ENCODE results near the gene ZBTB42. TPM values are rescaled to one million over a fixed set of nuclear protein-coding genes. Genes with fewer than 3 reads are reported as not detected.

The ZBTB42 gene
- total and polyA plus RNA-seq, 2 of the 13 experiments (the other 11 are each of a cell fraction or from before 2014, with no cell fraction given): 2.8 to 4.2 TPM

DNA sequence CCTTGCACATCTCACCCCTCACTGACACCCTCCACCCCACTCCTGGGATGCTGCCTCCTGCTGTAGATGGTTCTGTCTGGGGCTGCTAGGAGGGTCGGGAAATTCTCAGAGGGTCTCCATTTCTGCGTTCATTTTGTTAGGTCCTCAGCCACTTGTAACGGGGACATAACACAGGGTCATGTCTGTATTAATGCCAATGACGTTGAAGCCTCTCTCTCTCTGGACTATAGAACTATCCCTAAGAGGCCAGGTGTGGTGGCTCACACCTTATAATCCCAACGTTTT, 33.3 kb upstream of the ZBTB42 start:
- Histone ChIP-seq H3K79me2 (ENCODE audit: insufficient read depth, low read length) (peaks cover 49% of the 10 kb centered on the region), H3K27ac (ENCODE audit: extremely low read length, insufficient read depth, low read length) (peak overlapping the region; percentile 97), H3K36me3 (replicated peaks in 1 of 2; ENCODE audit: control insufficient read depth in 1 of 2, insufficient read depth in 2 of 2, low read length in 2 of 2) (peaks cover 11 to 17% of the 10 kb centered on the region in 2 experiments; a peak in 4 of 5 replicates), H3K4me1 (ENCODE audit: insufficient read depth, low read length) (peaks cover 39% of the 10 kb centered on the region), H2AFZ (ENCODE audit: low read length) (no peak overlapping the region), H3K9me3 (ENCODE audit: low read length) (peaks cover 8% of the 10 kb centered on the region), H4K20me1 (ENCODE audit: insufficient read depth, low read length) (peaks cover 21% of the 10 kb centered on the region), H3K9ac (ENCODE audit: insufficient read depth, low read depth, low read length) (peak overlapping the region; percentile 99), H3K27me3 (ENCODE audit: control insufficient read depth in 1 of 2, insufficient read depth in 2 of 2, low read length in 2 of 2) (no peaks in the 10 kb centered on the region; a peak in 1 of 5 replicates), H3K4me3 (replicated peaks in 1 of 3; ENCODE audit: insufficient read depth in 1 of 3, low read depth in 2 of 3, low read length in 3 of 3) (peak overlapping the region; percentile 65 to 78 (median 67)), H3K4me2 (ENCODE audit: low read depth, low read length) (peak overlapping the region; percentile 93)
- CTCF ChIA-PET (ENCODE audit: low intra/inter-chr PET ratio, low total read pairs): interaction anchor here (1.8 to 2.5 kb wide), 2 partner anchors 53 to 103 kb away, joined by 11 to 15 read pairs; no protein-coding TSS in a partner anchor
- intact Hi-C loops (cut with micrococcal nuclease; ENCODE audit: unreplicated experiment) (loop anchor here (2.0 kb wide), 1 partner anchor 15 kb away; the partner anchor contains the start of gene SIVA1), in situ Hi-C loops (cut with HindIII; ENCODE audit: extremely low pct_ligation_motif_present, low pct_unique_long_range_greater_than_20kb) (loop anchor here (5.0 kb wide), 2 partner anchors 55 to 100 kb away; partner anchors contain the start of gene CEP170B)
- TF ChIP-seq RBFOX2 (IDR thresholded peaks at IDR 0.05; ENCODE audit: low read depth, low read length): peak; percentile 4; the same call in 1 of the 2 replicates
- 0 out of 2 replicates have a peak, but pooled peaks have one; percentile 7 for TF ChIP-seq ZBTB10 (CRISPR knock-in tag; IDR thresholded peaks at IDR 0.05; ENCODE audit: borderline replicate concordance)
- TF ChIP-seq NCOA1 (CRISPR knock-in tag; IDR thresholded peaks at IDR 0.05): peak; percentile 61; the same call in 1 of the 2 replicates
- no peak for TF ChIP-seq AKAP8 (CRISPR knock-in tag; IDR thresholded peaks at IDR 0.05)
- no peak for TF ChIP-seq LCORL (IDR thresholded peaks at IDR 0.05)
- TF ChIP-seq LCORL (CRISPR knock-in tag; IDR thresholded peaks at IDR 0.05): peak; percentile 12; the same call in 1 of the 2 replicates
- peak; percentile 57; the same call in 1 of the 2 replicates for TF ChIP-seq ZC3H4 (CRISPR knock-in tag; IDR thresholded peaks at IDR 0.05; ENCODE audit: borderline replicate concordance)
- peak; percentile 5; the same call in 1 of the 2 replicates for TF ChIP-seq ZMYM4 (CRISPR knock-in tag; IDR thresholded peaks at IDR 0.05)
- no peak for TF ChIP-seq GPN1 (CRISPR knock-in tag; IDR thresholded peaks at IDR 0.05; ENCODE audit: borderline replicate concordance)
- TF ChIP-seq ZNF619 (CRISPR knock-in tag; IDR thresholded peaks at IDR 0.05): no peak
- no peak for TF ChIP-seq TEAD2 (CRISPR knock-in tag; IDR thresholded peaks at IDR 0.05)
- TF ChIP-seq ZNF263 (CRISPR knock-in tag; IDR thresholded peaks at IDR 0.05): peak; percentile 47; the same call in 1 of the 2 replicates
- TF ChIP-seq RFXANK (CRISPR knock-in tag; IDR thresholded peaks at IDR 0.05): no peak
- no peak for TF ChIP-seq ZFP82 (CRISPR knock-in tag; IDR thresholded peaks at IDR 0.05; ENCODE audit: borderline replicate concordance)
- TF ChIP-seq, protein P1, sequence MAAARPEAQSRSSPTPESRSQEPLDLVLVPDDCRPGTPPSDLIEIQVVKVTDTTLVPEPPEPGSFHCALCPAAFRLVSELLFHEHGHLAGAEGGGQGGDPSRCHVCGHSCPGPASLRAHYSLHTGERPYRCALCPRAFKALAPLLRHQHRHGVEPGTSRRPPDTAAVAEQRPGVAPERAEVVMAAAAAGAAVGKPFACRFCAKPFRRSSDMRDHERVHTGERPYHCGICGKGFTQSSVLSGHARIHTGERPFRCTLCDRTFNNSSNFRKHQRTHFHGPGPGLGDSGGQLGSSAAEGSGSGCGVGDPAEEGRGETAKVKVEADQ (CRISPR knock-in tag; IDR thresholded peaks at IDR 0.05; ENCODE audit: borderline replicate concordance): no peak
- peak; percentile 12; the same call in 1 of the 2 replicates for TF ChIP-seq SSRP1 (CRISPR knock-in tag; IDR thresholded peaks at IDR 0.05)
- TF ChIP-seq ZNF275 (CRISPR knock-in tag; IDR thresholded peaks at IDR 0.05; ENCODE audit: borderline replicate concordance): no peak
- no TSS peak for BruUV-seq (replicated peaks)
- 0% methylated on average over 5 of the region's 5 CpGs for WGBS (ENCODE audit: low lambda C conversion rate)
- FAIRE-seq (no peak), ATAC-seq (no peak), DNase-seq (ENCODE audit: low spot score) (no peak)
- POLR2A ChIA-PET: interaction anchor here (0.9 to 4.1 kb wide), 13 partner anchors 15 to 102 kb away, joined by 3 to 72 read pairs (median 15); partner anchors contain the start of genes AKT1, CEP170B, SIVA1 and ZBTB42

Data from HepG2 (cell line).